ENCODE measurements around the gene KIFC1.

- TF ChIP-seq CEBPB (tag; IDR thresholded peaks at IDR 0.05), result peak; percentile 76
- no peak for TF ChIP-seq RAD51 (IDR thresholded peaks at IDR 0.05; ENCODE audit: borderline replicate concordance, low read depth)
- TF ChIP-seq ZNF121 (CRISPR knock-in tag; conservative IDR thresholded peaks at IDR 0.05), result peak; percentile 55
- TF ChIP-seq MGA (IDR thresholded peaks at IDR 0.05), result peak; percentile 99
- peak; percentile 62; the same call in 1 of the 2 replicates for TF ChIP-seq ZNF143 (CRISPR knock-in tag; IDR thresholded peaks at IDR 0.05)
- TF ChIP-seq GABPA (tag; conservative IDR thresholded peaks at IDR 0.05; ENCODE audit: low read depth), result no peak; the same call in 1 of the 2 replicates
Observed at GRCh38 chr6:33428224-33428965, 36.8 kb downstream of the KIFC1 start.
